Smooth muscle cell (in vitro differentiated cells): ENCODE data around the gene KDM7A. TPM values are rescaled to one million over a fixed set of nuclear protein-coding genes. Genes with fewer than 3 reads are reported as not detected.
A peak's percentile ranks its signal among the peaks of the same experiment; 100 is the strongest.

Experiments used
- DNase-seq: peaks from one replicate; lab custom pipeline; 2025; ENCODE audit not compliant: unreplicated experiment; lab: John Stamatoyannopoulos, UW
- H2AFZ ChIP-seq: fragments of 200-600 bp; sonication (generic); 2 replicates; pipeline ENCODE4 v1.6.0; 2016; ENCODE audit warnings: antibody characterized with exemption, low read depth, mild to moderate bottlenecking
- H3F3A ChIP-seq: fragments of 200-600 bp; sonication (generic); 2 replicates; pipeline ENCODE4 v1.6.0; 2017; ENCODE audit warnings: antibody characterized with exemption, low read depth
- H3K27ac ChIP-seq: fragments of 200-600 bp; sonication (generic); 2 replicates; pipeline ENCODE4 v1.5.1; 2016; ENCODE audit warnings: low read depth, mild to moderate bottlenecking
- H3K27me3 ChIP-seq: fragments of 200-600 bp; sonication (generic); 2 replicates; pipeline ENCODE4 v1.6.1; 2016; ENCODE audit warnings: low read depth, mild to moderate bottlenecking
- H3K36me3 ChIP-seq: fragments of 200-600 bp; sonication (generic); 2 replicates; pipeline ENCODE4 v1.5.1; 2016; ENCODE audit warnings: low read depth
- H3K4me1 ChIP-seq: fragments of 200-600 bp; sonication (generic); 2 replicates; pipeline ENCODE4 v1.5.1; 2016; ENCODE audit warnings: low read depth
- H3K4me2 ChIP-seq: fragments of 200-600 bp; sonication (generic); 2 replicates; pipeline ENCODE4 v1.6.0; 2016; ENCODE audit warnings: mild to moderate bottlenecking
- H3K4me3 ChIP-seq: fragments of 200-600 bp; sonication (generic); 2 replicates; pipeline ENCODE4 v1.5.1; 2016; ENCODE audit warnings: mild to moderate bottlenecking
- H3K79me2 ChIP-seq: fragments of 200-600 bp; sonication (generic); 2 replicates; pipeline ENCODE4 v1.6.0; 2016; ENCODE audit warnings: low read depth, mild to moderate bottlenecking
- H3K9ac ChIP-seq: fragments of 200-600 bp; sonication (generic); 2 replicates; pipeline ENCODE4 v1.6.0; 2016; ENCODE audit warnings: low read depth
- H3K9me3 ChIP-seq: fragments of 200-600 bp; sonication (generic); replicated peaks from 2 replicates; pipeline ENCODE4 v1.5.1; 2016; ENCODE audit warnings: low read depth
- H4K20me1 ChIP-seq: fragments of 200-600 bp; sonication (generic); 2 replicates; pipeline ENCODE4 v1.6.0; 2016; ENCODE audit warnings: low read depth
- CTCF ChIP-seq: fragments of 200-600 bp; sonication (generic); IDR thresholded peaks from 2 replicates; pipeline ENCODE4 v1.5.1; 2017; ENCODE audit warnings: borderline replicate concordance, mild to moderate bottlenecking, antibody characterized with exemption; ENCODE audit not compliant: insufficient read depth, poor library complexity, severe bottlenecking
- WGBS: methylation state at CpG from one replicate; pipeline ENCODE4 v1.1.7; 2016; ENCODE audit warnings: low lambda C conversion rate; 5-methylcytosine and 5-hydroxymethylcytosine counted together
- polyA plus RNA-seq: library from polyadenylated mRNA; unstranded; fragments of >200 nt; fragmentation: Nextera tagmentation; extraction: Ambion mirVana; gene quantifications from 2 replicates; pipeline ENCODE4 v1.2.1, GENCODE V29; 2016
- total RNA-seq: library from RNA; depleted of rRNA; stranded (reverse); fragments of >200 nt; gene quantifications from 2 replicates; pipeline ENCODE4 v1.2.3, GENCODE V29; 2014

The KDM7A gene, protein sequence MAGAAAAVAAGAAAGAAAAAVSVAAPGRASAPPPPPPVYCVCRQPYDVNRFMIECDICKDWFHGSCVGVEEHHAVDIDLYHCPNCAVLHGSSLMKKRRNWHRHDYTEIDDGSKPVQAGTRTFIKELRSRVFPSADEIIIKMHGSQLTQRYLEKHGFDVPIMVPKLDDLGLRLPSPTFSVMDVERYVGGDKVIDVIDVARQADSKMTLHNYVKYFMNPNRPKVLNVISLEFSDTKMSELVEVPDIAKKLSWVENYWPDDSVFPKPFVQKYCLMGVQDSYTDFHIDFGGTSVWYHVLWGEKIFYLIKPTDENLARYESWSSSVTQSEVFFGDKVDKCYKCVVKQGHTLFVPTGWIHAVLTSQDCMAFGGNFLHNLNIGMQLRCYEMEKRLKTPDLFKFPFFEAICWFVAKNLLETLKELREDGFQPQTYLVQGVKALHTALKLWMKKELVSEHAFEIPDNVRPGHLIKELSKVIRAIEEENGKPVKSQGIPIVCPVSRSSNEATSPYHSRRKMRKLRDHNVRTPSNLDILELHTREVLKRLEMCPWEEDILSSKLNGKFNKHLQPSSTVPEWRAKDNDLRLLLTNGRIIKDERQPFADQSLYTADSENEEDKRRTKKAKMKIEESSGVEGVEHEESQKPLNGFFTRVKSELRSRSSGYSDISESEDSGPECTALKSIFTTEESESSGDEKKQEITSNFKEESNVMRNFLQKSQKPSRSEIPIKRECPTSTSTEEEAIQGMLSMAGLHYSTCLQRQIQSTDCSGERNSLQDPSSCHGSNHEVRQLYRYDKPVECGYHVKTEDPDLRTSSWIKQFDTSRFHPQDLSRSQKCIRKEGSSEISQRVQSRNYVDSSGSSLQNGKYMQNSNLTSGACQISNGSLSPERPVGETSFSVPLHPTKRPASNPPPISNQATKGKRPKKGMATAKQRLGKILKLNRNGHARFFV
- 6.1 and 17.3 TPM in 2 replicates for total RNA-seq
- 0.63 and 0.88 TPM in 2 replicates for polyA plus RNA-seq

GRCh38 chr7:140176811-140177702, at the start of gene KDM7A:
Gene KDM7A (minus strand): TSS chr7:140176983. CDS start chr7:140176937, 46 bp downstream.
- peak; percentile 78 for DNase-seq
- peak within 1 kb of the TSS; percentile 90 for H3K9ac ChIP-seq
- WGBS = under 1% methylated on average over 94 of the region's 132 CpGs
- no peaks in the 10 kb centered on the region for H3K9me3 ChIP-seq
- H2AFZ ChIP-seq = peak within 1 kb of the TSS; percentile 94
- peaks cover 27% of the 10 kb centered on the region for H3K79me2 ChIP-seq
- H3F3A ChIP-seq = peaks cover 3% of the 10 kb centered on the region
- no peak for TF ChIP-seq CTCF
- H3K27ac ChIP-seq = peak within 1 kb of the TSS; percentile 90
- H3K4me3 ChIP-seq = peak within 1 kb of the TSS; percentile 71
- peak within 1 kb of the TSS; percentile 85 for H3K4me2 ChIP-seq
- H4K20me1 ChIP-seq = peaks cover 28% of the 10 kb centered on the region
- H3K36me3 ChIP-seq = no peaks in the 10 kb centered on the region
- peaks cover 16% of the 10 kb centered on the region for H3K27me3 ChIP-seq
- no peaks in the 10 kb centered on the region for H3K4me1 ChIP-seq

- Histone ChIP-seq H3K9ac (no peak overlapping the region), H3K4me2 (no peak overlapping the region), H3K4me3 (no peak overlapping the region), H3K36me3 (no peaks in the 10 kb centered on the region), H4K20me1 (no peaks in the 10 kb centered on the region), H3K27ac (no peak overlapping the region), H3K4me1 (no peaks in the 10 kb centered on the region), H3K27me3 (peaks cover 9% of the 10 kb centered on the region), H3K79me2 (no peaks in the 10 kb centered on the region), H3K9me3 (no peaks in the 10 kb centered on the region), H2AFZ (no peak overlapping the region), H3F3A (no peaks in the 10 kb centered on the region)
- no peak for TF ChIP-seq CTCF
- 80% methylated on average over 5 of the region's 5 CpGs for WGBS
- no peak for DNase-seq
Observed at GRCh38 chr7:140225562-140226249, 48.9 kb upstream of the KDM7A start.

DNA sequence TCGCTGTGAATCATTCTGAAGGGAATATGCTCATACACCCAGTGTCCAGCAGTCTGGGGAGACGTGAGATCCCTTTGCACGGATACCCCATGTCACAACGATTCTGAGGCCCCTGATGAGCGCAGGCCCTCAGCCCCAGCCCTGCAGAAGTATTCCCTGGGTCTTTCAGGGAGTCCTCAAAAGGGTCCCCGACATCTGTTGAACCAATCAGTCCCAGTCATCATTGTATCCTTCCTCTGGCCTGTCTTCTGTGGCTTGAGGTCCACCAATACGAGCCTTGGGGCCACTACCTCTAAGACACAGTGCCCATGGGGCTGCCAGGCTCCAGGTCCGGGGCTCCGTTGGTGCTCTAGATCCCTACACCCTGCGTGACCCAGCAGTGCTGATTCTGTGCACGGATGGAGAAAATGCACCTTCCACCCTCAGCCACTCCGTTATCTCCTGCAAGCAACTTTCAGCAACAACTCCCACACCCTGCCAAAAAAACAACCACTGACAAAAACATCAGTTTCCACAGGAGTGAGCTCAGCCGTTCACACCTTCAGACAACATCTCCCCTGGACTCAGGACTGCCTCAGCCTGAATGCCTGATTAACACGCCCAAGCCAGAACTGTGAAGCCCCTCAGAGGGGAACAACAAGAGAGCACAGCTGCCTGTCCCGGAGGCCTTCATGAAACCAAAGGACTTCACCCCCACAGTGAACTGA, 46.9 kb upstream of the KDM7A start:
- 91% methylated on average over 15 of the region's 15 CpGs for WGBS
- Histone ChIP-seq H3K4me1 (no peaks in the 10 kb centered on the region), H3K9me3 (no peaks in the 10 kb centered on the region), H3K4me2 (no peak overlapping the region), H3K27ac (no peak overlapping the region), H3K36me3 (no peaks in the 10 kb centered on the region), H3K27me3 (no peaks in the 10 kb centered on the region), H3K79me2 (no peaks in the 10 kb centered on the region), H2AFZ (no peak overlapping the region), H3F3A (no peaks in the 10 kb centered on the region), H3K9ac (no peak overlapping the region), H3K4me3 (no peak overlapping the region), H4K20me1 (no peaks in the 10 kb centered on the region)
- TF ChIP-seq CTCF = no peak
- no peak for DNase-seq
